HFF-Myc (cell line): ENCODE data around the gene GPR143.
A peak's percentile ranks its signal among the peaks of the same experiment; 100 is the strongest.

ENCODE experiments used
- DNase-seq: peaks from one replicate; pipeline ENCODE4 v3.0.0-alpha.2; 2011; ENCODE audit warnings: low read depth; ENCODE audit errors: extremely low read depth
- H3K4me3 ChIP-seq: replicated peaks from 2 replicates; pipeline ENCODE4 v1.5.1; 2011; ENCODE audit warnings: low read depth, mild to moderate bottlenecking, control low read depth, low read length
- CTCF ChIP-seq: IDR thresholded peaks from 2 replicates; pipeline ENCODE4 v1.5.1; 2012; ENCODE audit warnings: mild to moderate bottlenecking, low read depth, low read length, control low read depth; ENCODE audit errors: missing control alignments

GPR143 gene

GRCh38 chrX:9677098-9677739 lies 88.4 kb downstream of the GPR143 start:
- DNase-seq, result peak; percentile 27
- no peak overlapping the region for H3K4me3 ChIP-seq
- no peak for TF ChIP-seq CTCF

- no peak for DNase-seq
- no peak overlapping the region for H3K4me3 ChIP-seq
- TF ChIP-seq CTCF, result no peak
These were observed 88.9 kb downstream of the GPR143 start for GRCh38 chrX:9676738-9677097.

GRCh38 chrX:9676306-9676705 lies 89.3 kb downstream of the GPR143 start:
- no peak overlapping the region for H3K4me3 ChIP-seq
- no peak for TF ChIP-seq CTCF
- peak; percentile 58 for DNase-seq
